ENCODE data around the gene GPATCH1.
"Not testable (repeated sequence)": the region's sequence is repeated elsewhere in the genome, so short reads cannot be mapped to it uniquely, and the experiment has no call there.

The GPATCH1 gene

DNA sequence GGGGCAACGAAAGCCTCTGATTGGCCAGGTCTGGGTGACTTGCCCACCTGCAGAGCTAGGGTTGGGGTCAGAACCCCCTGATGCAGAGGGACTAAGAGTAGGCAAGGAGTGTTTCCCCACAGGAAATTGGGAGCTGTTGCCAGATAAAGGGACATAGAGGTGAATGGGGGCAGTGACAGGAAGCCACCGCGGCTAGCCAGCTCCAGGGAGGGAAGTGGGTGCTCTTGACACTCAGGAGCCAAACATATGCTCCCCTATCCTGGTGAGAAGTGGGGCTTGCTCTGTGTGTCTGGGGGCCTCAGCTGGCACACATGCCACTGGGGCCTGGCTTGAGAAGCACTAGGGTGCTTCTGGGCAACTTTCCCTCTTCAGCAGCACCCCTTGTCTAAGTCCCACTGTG is 76.9 kb downstream of the GPATCH1 start:
- no peak for DNase-seq (ENCODE audit: low read depth in 1 of 2, low spot score in 1 of 2)

DNA sequence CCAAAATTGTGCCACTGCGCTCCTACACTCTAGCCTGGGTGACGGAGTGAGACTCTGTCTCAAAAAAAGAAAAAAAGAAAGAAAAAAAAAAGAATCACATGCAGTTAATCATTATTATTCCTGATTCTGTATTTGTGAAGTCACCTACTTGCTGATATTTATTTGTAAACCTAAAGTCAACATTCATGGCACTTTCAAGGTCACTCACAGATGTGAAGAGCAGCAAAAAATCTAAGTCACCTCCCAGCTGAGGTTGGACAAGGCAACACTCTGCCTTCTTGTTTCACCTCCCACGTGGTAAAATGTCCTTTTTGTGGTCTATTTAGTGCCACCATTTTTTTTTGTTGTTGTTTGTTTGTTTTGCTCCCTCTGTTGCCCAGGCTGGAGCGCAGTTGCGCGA is 77.4 kb downstream of the GPATCH1 start:
- no peak for DNase-seq (ENCODE audit: low read depth in 1 of 2, low spot score in 1 of 2)

DNA sequence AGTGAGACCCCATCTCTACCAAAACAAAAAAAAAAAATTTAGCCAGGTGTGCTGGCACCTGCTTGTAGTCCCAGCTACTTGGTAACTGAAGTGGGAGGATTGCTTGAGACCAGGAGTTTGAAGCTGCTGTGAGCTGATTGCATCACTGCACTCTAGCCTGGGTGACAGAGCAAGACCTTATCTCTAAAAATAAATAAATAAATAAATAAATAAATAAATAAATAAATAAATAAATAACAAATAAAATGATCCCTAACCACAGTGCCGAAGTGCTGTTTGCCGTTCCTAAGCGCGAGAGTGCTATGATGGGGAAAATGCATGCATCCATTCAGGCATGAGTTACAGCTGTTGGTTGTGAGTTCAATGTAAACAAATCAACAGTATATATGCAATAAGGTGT is 78.2 kb downstream of the GPATCH1 start:
- no peak for DNase-seq (ENCODE audit: low read depth in 1 of 2, low spot score in 1 of 2)

DNA sequence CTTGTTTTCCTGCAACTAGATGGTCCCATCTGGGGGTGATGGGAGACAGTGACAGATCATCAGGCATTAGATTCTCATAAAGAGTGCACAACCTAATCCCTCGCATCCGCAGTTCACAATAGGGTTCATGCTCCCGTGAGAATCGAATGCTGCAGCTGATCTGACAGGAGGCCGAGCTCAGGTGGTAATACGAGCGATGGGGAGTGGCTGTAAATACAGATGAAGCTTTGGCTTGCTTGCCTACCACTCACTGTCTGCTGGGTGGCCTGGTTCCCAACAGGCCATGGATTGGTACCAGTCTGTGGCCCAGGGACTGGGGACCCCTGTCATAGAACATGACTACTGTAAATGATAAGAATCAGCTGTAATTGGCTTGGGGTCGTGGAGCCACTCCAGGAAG is 78.9 kb downstream of the GPATCH1 start:
- DNase-seq (ENCODE audit: low read depth in 1 of 2, low spot score in 1 of 2), result no peak

DNA sequence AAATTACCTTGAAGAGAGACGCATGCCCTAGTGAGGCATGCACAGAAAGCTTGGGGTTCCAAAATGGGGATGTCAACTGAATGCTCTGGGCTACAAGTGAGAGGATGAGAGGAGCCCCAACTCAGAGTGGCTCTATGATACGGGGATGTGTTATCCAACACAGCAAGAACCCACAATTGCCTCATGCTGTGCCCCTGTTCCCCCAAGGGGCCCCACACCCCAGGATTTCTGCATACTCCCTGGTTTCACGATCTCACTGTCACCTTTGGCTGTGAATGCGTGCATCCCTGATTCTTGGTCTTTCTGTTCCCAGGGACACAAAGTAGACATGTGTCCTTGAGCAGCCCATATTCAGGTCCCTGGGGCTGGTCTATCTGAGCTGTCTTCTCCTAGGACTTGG is 80.2 kb downstream of the GPATCH1 start:
- no peak for DNase-seq (ENCODE audit: low read depth in 1 of 2, low spot score in 1 of 2)

DNA sequence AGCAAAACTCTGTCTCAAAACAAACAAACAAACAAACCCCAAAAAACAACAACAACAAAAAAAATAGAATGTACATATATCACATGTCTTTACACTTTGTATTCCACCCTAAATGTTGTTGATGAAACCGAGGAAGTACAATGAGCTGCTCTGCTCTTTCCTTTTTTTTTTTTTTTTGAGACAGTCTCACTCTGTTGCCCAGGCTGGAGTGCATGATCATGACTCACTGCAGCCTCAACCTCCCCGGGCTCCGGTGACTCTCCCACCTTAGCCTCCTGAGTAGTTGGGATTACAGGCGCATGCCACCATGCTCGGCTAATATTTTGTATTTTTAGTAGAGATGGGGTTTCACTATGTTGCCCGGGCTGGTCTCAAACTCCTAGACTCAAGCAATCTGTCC is 82.5 kb downstream of the GPATCH1 start:
- DNase-seq (ENCODE audit: low read depth in 1 of 2, low spot score in 1 of 2), result no peak

DNA sequence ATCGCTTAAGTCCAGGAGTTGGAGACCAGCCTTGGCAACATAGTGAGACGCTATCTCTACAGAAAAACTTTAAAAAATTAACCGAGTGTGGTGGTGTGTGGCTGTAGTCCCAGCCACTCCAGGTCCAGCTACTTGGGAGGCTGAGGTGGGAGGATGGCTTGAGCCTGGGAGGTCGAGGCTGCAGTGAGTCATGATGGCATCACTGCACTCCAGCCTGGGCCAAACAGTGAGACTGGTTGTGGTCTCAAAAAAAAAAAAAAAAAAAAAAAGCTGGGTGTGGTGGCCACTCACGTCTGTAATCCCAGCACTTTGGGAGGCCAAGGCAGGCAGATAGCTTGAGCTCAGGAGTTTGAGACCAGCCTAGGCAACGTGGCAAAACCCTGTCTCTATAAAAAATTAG is 85.1 kb downstream of the GPATCH1 start:
- DNase-seq (ENCODE audit: low read depth in 1 of 2, low spot score in 1 of 2), result not testable (repeated sequence)

DNA sequence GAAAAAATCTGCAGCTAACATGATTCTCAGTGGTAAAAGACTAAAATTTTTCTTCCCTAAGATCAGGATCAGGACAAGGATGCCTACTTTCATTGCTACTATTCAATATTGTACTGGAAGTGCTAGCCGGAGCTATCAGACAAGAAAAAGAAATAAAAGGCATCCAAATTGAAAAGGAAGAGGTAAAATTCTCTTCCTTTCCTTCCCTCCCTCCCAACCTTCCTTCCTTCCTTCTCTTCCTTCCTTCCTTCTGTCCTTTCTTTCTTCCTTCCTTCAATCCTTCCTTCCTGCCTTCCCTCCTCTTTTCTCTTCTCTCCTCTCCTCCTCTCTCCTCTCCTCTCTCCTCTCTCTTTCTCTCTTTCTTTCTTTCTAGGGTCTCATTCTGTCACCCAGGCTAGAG is 86.5 kb downstream of the GPATCH1 start:
- DNase-seq (ENCODE audit: low read depth in 1 of 2, low spot score in 1 of 2), result no peak

DNA sequence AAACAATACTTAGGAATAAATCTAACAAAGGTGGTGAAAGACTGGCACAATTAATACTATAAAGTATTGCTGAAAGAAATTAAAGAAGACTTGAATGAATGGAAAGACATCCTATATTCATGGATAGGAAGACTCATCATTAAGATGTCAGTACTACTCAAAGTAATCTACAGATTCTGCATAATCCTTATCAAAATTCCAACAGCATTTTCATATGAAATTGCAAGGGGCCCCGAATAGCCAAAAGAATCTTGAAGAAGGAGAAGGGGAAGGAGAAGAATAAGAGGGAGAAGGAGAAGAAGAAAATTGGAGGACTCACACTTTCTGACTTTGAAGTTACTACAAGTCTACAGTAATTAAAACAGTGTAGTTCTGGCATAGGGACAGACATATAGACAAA is 87.5 kb downstream of the GPATCH1 start:
- DNase-seq (ENCODE audit: low read depth in 1 of 2, low spot score in 1 of 2), result no peak

DNA sequence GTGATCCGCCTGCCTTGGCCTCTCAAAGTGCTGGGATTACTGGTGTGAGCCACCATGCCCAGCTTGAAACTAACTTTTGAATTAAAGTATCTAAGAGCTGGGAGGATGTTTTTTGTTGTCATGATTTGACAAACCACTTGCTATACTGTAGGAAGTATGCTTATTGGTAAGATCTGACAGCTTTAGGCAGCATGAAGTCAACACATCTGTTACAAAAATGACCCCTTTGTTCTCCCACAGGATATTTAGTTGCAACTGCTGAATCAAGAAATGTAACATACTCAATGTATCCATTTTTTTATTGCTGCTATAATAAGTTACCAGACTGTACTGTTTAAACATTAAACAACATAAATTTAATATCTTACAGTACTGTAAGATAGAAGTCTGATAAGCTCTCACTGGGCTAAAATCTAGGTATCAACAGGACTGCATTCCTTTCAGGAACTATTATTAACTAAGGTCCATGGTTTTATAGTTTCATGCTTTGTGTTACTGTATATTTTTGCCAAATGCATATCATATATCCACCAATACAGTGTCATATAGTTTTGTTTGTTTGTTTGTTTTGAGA is 90.3 kb downstream of the GPATCH1 start:
- no peak for DNase-seq (ENCODE audit: low read depth in 1 of 2, low spot score in 1 of 2)

DNA sequence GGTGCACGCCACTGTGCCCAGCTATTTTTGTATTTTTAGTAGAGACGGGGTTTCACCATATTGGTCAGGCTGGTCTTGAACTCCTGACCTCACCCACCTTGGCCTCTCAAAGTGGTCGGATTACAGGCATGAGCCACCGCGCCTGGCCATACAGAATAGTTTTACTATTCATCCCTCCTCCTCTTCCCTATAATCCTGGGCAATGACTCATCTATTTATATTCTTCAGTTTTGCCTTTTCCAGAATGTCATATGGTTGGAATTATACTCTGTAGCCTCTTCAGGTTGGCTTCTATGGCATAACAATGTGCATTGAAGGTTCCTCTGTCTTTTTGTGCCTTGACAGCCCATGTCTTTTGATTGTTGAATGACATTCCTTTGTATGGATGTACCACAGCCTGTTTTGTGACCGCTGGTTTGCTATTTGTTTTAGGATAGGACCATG is 91.0 kb downstream of the GPATCH1 start:
- no peak for DNase-seq (ENCODE audit: low read depth in 1 of 2, low spot score in 1 of 2)

DNA sequence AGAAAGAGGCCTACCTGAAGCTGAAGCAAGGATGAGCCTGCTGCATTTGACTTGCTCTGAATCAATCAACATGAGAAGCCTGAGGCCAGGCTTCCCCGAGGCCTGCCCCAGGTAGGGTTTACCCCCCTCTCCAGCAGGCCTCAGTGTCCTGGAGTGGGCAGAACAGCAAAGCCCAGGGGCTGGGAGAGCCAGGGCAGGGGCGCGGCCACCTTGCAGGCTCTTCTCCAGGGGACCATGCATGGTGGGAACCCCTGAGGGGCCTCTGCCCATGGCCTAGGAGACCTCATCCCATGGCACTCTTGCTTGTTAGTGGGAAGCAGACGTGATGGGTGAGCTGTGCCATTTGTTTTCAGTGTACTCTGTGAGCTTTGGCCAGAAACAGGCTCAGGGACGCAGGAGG is 93.2 kb downstream of the GPATCH1 start:
- DNase-seq (ENCODE audit: low read depth in 1 of 2, low spot score in 1 of 2), result no peak

DNA sequence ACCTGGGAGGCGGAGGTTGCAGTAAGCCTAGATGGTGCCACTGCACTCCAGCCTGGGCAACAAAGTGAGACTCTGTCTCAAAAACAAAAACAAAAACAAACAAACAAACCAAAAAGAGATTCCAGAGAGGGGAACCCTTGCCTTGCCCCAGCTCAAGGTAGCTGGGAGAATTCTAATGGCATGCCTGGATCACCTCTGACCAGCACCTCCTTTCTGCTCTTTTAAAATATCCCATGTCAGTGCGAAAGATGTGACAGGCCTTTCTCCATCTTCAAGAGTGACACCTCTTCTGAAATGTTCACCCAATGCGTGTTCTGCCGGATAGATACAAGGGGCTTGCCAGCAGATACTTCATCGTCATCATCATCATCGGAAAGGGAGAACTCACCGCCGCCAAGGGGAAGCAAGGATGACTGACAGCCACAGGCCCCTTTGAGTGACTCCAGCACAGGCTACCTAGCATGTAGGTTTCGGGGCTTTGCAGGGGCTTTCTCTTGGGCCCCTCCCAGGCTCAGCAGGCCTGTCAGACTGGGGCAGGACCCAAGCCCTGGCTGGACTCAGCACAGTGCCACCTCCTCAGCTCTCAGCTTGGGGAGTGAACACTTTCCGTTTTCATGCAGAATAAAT is 94.3 kb downstream of the GPATCH1 start:
- DNase-seq (ENCODE audit: low read depth in 1 of 2, low spot score in 1 of 2), result no peak

DNA sequence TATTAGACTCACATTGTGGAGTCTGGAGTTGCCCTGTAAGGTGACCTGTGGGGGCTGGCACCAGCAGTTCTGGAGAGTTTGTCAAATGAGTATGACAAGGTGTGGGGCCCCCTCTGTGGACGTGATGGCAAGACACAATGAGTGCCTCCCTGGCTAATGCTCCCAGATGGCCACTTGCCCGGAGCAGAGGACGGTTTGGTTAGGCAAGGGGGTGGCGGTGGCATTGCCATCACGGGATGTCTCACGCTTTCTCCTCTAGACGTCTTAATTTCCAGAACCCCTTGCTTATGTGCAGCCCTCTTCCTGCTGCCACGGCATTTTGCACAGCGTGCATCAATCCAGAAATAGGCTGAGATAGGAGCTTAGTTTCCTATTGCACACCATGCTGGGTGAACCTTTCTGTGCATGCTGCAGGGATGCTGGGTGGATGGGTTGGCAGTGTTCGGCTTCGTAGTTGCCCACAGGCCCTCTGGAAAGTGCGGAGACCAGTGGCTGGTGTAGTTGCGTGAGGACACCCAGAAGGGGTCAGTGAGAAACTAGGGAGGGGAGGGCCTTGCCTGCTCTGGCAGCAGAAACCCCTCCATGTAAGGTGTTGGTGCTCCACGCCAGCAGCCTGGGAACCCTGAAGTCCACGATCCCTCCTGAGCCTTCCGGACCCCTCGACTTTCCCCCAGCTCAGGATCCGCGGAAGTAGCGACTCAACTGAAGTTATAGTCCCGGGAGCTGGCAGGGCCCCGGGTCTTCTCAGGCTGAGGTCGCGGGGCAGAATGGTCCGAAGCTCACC is 95.1 kb downstream of the GPATCH1 start:
- DNase-seq (ENCODE audit: low read depth in 1 of 2, low spot score in 1 of 2), result peak in 1 of 2 donors; percentile 17

DNA sequence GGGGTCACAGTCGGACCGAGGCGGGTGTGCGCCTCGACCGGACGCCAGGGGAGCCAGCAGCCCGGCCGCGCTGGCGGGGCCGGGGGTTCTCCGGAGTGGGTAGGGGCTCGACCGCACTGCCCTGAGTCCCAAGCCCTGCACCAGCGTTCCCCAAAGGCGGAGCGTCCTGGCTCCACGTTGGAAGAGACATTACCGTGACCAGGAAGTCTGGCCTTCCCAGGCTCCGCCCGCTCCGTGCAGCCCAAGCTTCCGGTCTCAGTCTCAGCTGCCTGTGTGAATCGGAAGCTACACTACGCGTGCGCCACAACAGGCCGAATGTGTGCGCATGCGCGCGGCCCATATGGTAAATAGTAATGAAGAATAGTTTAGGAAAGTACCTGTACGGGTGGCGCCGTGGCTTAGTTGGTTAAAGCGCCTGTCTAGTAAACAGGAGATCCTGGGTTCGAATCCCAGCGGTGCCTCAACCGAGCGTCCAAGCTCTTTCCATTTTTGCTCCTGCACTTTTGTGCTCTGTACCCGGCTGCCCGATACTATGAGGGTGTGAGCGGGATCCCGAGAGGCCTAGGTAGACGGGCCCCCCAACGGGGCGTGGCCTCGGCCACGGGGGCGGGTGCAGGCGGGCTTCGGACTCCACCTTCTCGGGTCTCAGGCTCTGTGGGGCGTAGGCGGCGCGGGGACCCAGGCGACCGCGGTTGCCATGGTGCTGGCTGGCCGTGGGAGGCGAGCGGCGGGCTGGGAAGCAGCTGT is 95.9 kb downstream of the GPATCH1 start:
- peak; percentile 97 to 99 for DNase-seq (ENCODE audit: low read depth in 1 of 2, low spot score in 1 of 2)

DNA sequence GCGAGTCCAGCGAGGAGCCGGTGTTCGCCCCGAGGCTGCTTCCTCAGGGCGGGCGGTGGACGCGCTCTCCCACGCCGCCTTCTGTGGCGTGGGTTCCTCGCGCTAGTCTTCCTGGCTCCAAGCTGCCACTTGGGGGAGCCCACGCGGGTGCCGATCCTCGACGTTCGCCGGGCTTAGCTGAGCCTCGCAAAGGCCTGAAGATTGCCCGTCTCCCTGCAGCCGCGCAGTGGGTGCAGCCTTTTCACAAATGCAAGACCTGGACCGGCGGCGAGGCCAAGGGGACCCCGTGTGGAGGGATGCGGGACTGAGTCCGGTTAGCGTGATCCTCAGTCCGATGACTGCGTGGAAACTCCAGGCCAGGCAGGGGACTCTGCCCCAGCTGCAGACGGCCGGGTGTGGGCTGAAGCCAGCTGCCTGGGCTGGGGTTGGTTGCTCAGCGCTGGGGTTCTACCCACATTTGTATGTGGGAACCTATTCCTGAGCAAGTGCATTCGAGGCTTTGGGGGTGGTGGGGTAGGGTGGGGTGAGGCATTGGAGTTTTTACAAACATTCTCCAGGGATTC is 96.5 kb downstream of the GPATCH1 start:
- no peak for DNase-seq (ENCODE audit: low read depth in 1 of 2, low spot score in 1 of 2)

All from activated CD4-positive, alpha-beta T cell treated with anti-CD3 and anti-CD28 coated beads, Interleukin-2, amount 50 U/mL, for 24 hours (primary cell).